Fibroblast of the aortic adventitia (primary cell): ENCODE measurements around the gene OR52E4. TPM values are rescaled to one million over a fixed set of nuclear protein-coding genes. Genes with fewer than 3 reads are reported as not detected.

Source experiments
- DNase-seq: peaks from one replicate; pipeline ENCODE4 v3.0.0-alpha.2; 2010; ENCODE audit warnings: low read depth
- H3K4me3 ChIP-seq: 2 replicates; pipeline ENCODE4 v1.5.1; 2011; ENCODE audit warnings: low read depth, mild to moderate bottlenecking, control low read depth, low read length, moderate library complexity
- CTCF ChIP-seq: IDR thresholded peaks from 2 replicates; pipeline ENCODE4 v1.5.1; 2011; ENCODE audit warnings: mild to moderate bottlenecking, low read length, control low read depth, inconsistent platforms; ENCODE audit not compliant: insufficient read depth
- total RNA-seq: library from RNA; depleted of rRNA; stranded (reverse); fragments of >200 nt; gene quantifications from 2 replicates; pipeline ENCODE4 v1.2.3, GENCODE V29; 2012; ENCODE audit warnings: low replicate concordance

Gene OR52E4
- total RNA-seq, 1 donor = not detected

DNA sequence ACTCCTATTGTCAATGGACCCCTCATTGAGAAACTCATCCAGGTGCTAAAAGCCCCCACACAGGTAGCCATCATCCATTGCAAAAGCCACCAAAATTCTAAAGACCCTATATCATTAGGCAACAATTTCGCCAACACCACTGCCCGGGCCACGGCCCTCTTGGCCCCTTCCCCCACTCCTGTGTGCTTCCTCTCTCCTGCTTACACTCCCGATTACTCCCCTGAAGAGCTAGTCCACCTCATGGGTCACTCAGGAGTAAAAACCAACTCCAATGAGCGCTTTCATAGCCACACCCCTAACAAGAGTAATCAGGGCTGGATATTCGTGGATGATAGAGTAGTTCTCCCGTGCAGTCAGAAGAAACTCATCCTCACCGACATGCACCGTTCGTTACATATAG is 52.7 kb downstream of the OR52E4 start:
- no peak for DNase-seq
- TF ChIP-seq CTCF = no peak
- H3K4me3 ChIP-seq = no peak overlapping the region

Other genes starting within 250 kb of the OR52E4 start
- 32.5 and 38.5 TPM in 2 replicates for gene TRIM5, start 195.6 kb upstream of the OR52E4 start, total RNA-seq
- gene TRIM22, start 190.8 kb upstream of the OR52E4 start, total RNA-seq = 73.8 and 93.1 TPM in 2 replicates
- not detected in 2 replicates for gene OR56B1, start 144.2 kb upstream of the OR52E4 start, total RNA-seq
- gene OR52N4, start 126.4 kb upstream of the OR52E4 start, total RNA-seq = not detected in 2 replicates
- gene OR52N5, start 97.3 kb upstream of the OR52E4 start, total RNA-seq = under 0.01 TPM in 1 of 2 replicates, not detected in the other
- gene OR52N1, start 89.4 kb upstream of the OR52E4 start, total RNA-seq = not detected in 2 replicates
- not detected in 2 replicates for gene OR52N2, start 71.7 kb upstream of the OR52E4 start, total RNA-seq
- not detected in 2 replicates for gene OR52E6, start 38.7 kb upstream of the OR52E4 start, total RNA-seq
- not detected in 2 replicates for gene OR52E8, start 22.9 kb upstream of the OR52E4 start, total RNA-seq
- gene OR52E5, start 12.6 kb downstream of the OR52E4 start, total RNA-seq = not detected in 2 replicates
- not detected in 2 replicates for gene OR56A3, start 61.6 kb downstream of the OR52E4 start, total RNA-seq
- not detected in 2 replicates for gene OR56A5, start 87.9 kb downstream of the OR52E4 start, total RNA-seq
- not detected in 2 replicates for gene OR52L1, start 106.4 kb downstream of the OR52E4 start, total RNA-seq
- gene OR56A4, start 126.3 kb downstream of the OR52E4 start, total RNA-seq = not detected in 2 replicates
- under 0.01 TPM in 1 of 2 replicates, not detected in the other for gene OR56A1, start 150.1 kb downstream of the OR52E4 start, total RNA-seq
- 0.57 TPM in 1 of 2 replicates, not detected in the other for gene OR56B4, start 227.1 kb downstream of the OR52E4 start, total RNA-seq